Prostate gland (tissue), 2 donors: Measurements from ENCODE around the gene MSMO1.

ENCODE experiments used
- POLR2A ChIP-seq: fragments of 450-650 bp; IDR thresholded peaks from one replicate; pipeline ENCODE4 v1.6.1; 2016; ENCODE audit warnings: antibody characterized with exemption, mild to moderate bottlenecking
- POLR2AphosphoS5 ChIP-seq: sonication (generic); formaldehyde crosslinking; IDR thresholded peaks from one replicate; pipeline ENCODE4 v1.6.1; 2017; ENCODE audit warnings: antibody characterized with exemption
- TF ChIP-seq, protein P1 (sequence below), 4 experiments: fragments of 200-600 bp in 2 of 4; fragments of 450-650 bp in 2 of 4; sonication (generic) in 2 of 4; IDR thresholded peaks; 1 replicate in 3 of 4; 2 replicates in 1 of 4; pipeline ENCODE4 v1.5.1; 2016 to 2019; ENCODE audit warnings: antibody characterized with exemption in 4 of 4, mild to moderate bottlenecking in 2 of 4, moderate library complexity in 2 of 4

DNA sequence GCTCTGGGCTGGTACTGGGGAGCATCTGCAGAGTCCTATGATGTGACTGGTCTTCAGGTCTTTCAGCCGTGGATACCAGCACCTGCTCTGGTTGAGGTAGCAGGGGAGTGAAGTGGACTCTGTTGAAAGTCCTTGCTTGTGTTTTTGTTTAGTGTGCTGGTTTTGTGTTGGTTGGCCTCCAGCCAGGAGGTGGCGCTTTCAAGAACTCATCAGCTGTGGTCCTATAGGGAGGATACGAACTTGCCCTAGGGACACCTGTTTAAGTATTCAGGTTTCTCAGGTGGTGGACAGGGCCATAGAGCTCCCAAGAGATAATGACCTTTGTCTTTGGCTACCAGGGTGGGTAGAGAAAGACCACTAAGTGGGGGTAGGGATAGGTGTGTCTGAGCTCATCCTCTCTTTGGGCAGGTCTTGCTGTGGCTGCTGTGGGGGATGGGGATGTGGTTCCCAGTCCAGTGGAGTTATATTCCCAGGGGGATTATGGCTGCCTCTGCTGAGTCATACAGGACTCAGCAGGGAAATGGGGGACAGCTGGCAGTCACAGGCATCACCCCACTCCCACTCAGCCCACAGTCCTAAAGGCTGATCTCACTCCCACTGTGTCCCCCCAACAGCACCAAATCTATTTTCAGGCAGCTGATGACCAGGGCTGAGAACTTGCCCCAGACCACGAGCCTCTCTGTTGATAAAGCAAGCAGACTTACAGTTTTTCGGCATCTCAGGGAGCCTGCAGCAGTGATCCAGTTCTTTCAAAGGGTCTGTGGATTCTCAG is 24.1 kb downstream of the MSMO1 start:
- TF ChIP-seq, protein P1, sequence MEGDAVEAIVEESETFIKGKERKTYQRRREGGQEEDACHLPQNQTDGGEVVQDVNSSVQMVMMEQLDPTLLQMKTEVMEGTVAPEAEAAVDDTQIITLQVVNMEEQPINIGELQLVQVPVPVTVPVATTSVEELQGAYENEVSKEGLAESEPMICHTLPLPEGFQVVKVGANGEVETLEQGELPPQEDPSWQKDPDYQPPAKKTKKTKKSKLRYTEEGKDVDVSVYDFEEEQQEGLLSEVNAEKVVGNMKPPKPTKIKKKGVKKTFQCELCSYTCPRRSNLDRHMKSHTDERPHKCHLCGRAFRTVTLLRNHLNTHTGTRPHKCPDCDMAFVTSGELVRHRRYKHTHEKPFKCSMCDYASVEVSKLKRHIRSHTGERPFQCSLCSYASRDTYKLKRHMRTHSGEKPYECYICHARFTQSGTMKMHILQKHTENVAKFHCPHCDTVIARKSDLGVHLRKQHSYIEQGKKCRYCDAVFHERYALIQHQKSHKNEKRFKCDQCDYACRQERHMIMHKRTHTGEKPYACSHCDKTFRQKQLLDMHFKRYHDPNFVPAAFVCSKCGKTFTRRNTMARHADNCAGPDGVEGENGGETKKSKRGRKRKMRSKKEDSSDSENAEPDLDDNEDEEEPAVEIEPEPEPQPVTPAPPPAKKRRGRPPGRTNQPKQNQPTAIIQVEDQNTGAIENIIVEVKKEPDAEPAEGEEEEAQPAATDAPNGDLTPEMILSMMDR (IDR thresholded peaks at IDR 0.05), result no peak
- TF ChIP-seq POLR2AphosphoS5 (no peak), POLR2A (no peak)
